IMR-90 (cell line): ENCODE measurements around the gene TMEM41A. TPM values are rescaled to one million over a fixed set of nuclear protein-coding genes. Genes with fewer than 3 reads are reported as not detected.

ENCODE experiments used
- ATAC-seq: fragments of 200-7000 bp; cut with Tn5 transposase; 2 replicates; pipeline ENCODE4 v1.9.1; 2020; ENCODE audit warnings: low read depth, mild to moderate bottlenecking, moderate library complexity
- BruUV-seq: library from RNA; stranded (reverse); fragments of 400-500 nt; replicated peaks from 2 replicates; lab custom pipeline; 2021; lab: Mats Ljungman, UMichigan
- CTCF ChIA-PET: fragments of 300-600 bp; formaldehyde crosslinking; extraction: SDS; loops from one replicate; lab custom pipeline; 2021; ENCODE audit warnings: antibody characterized with exemption; lab: Yijun Ruan, JAX
- POLR2A ChIA-PET: fragments of 300-600 bp; sonication (Branson Sonifier 250); formaldehyde crosslinking; loops from one replicate; lab custom pipeline; 2022; ENCODE audit warnings: antibody characterized with exemption; ENCODE audit not compliant: unreplicated experiment; lab: Charles Lee
- DNase-seq: peaks from one replicate; pipeline ENCODE4 v3.0.0; 2013
- H2AFZ ChIP-seq: replicated peaks from 2 replicates; pipeline ENCODE3; 2013; ENCODE audit warnings: low read length, mild to moderate bottlenecking; ENCODE audit not compliant: poor library complexity
- H2AK5ac ChIP-seq: 2 replicates; pipeline ENCODE4 v1.6.1; 2013; ENCODE audit warnings: low read depth, low read length, inconsistent platforms
- H2AK9ac ChIP-seq: replicated peaks from 2 replicates; pipeline ENCODE3; 2013; ENCODE audit warnings: mild to moderate bottlenecking, low read depth, low read length, moderate library complexity; ENCODE audit not compliant: poor library complexity
- H2BK120ac ChIP-seq: 2 replicates; pipeline ENCODE4 v1.6.1; 2013; ENCODE audit warnings: low read depth, low read length, inconsistent platforms
- H2BK15ac ChIP-seq: 3 replicates; pipeline ENCODE4 v1.6.1; 2013; ENCODE audit warnings: low read depth, low read length, inconsistent platforms
- H2BK20ac ChIP-seq: 2 replicates; pipeline ENCODE4 v1.6.1; 2013; ENCODE audit warnings: low read depth, mild to moderate bottlenecking, inconsistent platforms, low read length, moderate library complexity
- H2BK5ac ChIP-seq: 2 replicates; pipeline ENCODE4 v1.6.1; 2013; ENCODE audit warnings: mild to moderate bottlenecking, low read depth, low read length, inconsistent platforms; ENCODE audit not compliant: poor library complexity, severe bottlenecking
- H3K14ac ChIP-seq: replicated peaks from 2 replicates; pipeline ENCODE4 v1.6.1; 2013; ENCODE audit warnings: low read depth, low read length, inconsistent platforms
- H3K18ac ChIP-seq: 2 replicates; pipeline ENCODE4 v1.6.1; 2013; ENCODE audit warnings: low read depth, low read length, control low read depth
- H3K23ac ChIP-seq: 2 replicates; pipeline ENCODE4 v1.6.1; 2013; ENCODE audit warnings: low read depth, low read length, inconsistent platforms
- H3K27ac ChIP-seq: 2 replicates; pipeline ENCODE4 v1.5.1; 2013; ENCODE audit warnings: mild to moderate bottlenecking, control low read depth, low read length; ENCODE audit not compliant: insufficient read depth
- H3K27me3 ChIP-seq: 2 replicates; pipeline ENCODE4 v1.6.1; 2013; ENCODE audit warnings: low read length; ENCODE audit not compliant: control insufficient read depth, insufficient read depth
- H3K36me3 ChIP-seq: 2 replicates; pipeline ENCODE4 v1.6.1; 2013; ENCODE audit warnings: low read length, mixed read lengths; ENCODE audit not compliant: control insufficient read depth, insufficient read depth
- H3K4ac ChIP-seq: 2 replicates; pipeline ENCODE4 v1.6.1; 2013; ENCODE audit warnings: low read depth, low read length, inconsistent platforms
- H3K4me1 ChIP-seq: 2 replicates; pipeline ENCODE4 v1.6.1; 2013; ENCODE audit warnings: low read length, mixed read lengths; ENCODE audit not compliant: control insufficient read depth, insufficient read depth
- H3K4me2 ChIP-seq: 2 replicates; pipeline ENCODE4 v1.6.1; 2013; ENCODE audit warnings: low read depth, mild to moderate bottlenecking, control low read depth, low read length, moderate library complexity
- H3K4me3 ChIP-seq: 2 replicates; pipeline ENCODE4 v1.5.1; 2013; ENCODE audit warnings: low read depth, mild to moderate bottlenecking, control low read depth, low read length, moderate library complexity; ENCODE audit not compliant: insufficient read depth
- H3K56ac ChIP-seq: 2 replicates; pipeline ENCODE4 v1.6.1; 2013; ENCODE audit warnings: low read length, inconsistent platforms; ENCODE audit not compliant: insufficient read depth; ENCODE audit errors: extremely low read depth
- H3K79me1 ChIP-seq, 2 experiments: 2 replicates each; pipeline ENCODE4 v1.6.1; 2013; ENCODE audit warnings: low read length in 2 of 2, inconsistent platforms in 1 of 2, low read depth in 1 of 2
- H3K9ac ChIP-seq: 2 replicates; pipeline ENCODE4 v1.6.1; 2013; ENCODE audit warnings: low read depth, low read length, control low read depth
- H3K9me1 ChIP-seq: 2 replicates; pipeline ENCODE4 v1.6.1; 2013; ENCODE audit warnings: low read length, inconsistent platforms; ENCODE audit not compliant: insufficient read depth
- H3K9me3 ChIP-seq: 2 replicates; pipeline ENCODE4 v1.6.1; 2013; ENCODE audit warnings: low read length; ENCODE audit not compliant: control insufficient read depth, insufficient read depth
- H4K20me1 ChIP-seq: 2 replicates; pipeline ENCODE4 v1.6.1; 2013; ENCODE audit warnings: low read length, inconsistent platforms; ENCODE audit not compliant: insufficient read depth
- H4K5ac ChIP-seq: 2 replicates; pipeline ENCODE4 v1.6.1; 2013; ENCODE audit warnings: mild to moderate bottlenecking, low read depth, low read length, control low read depth
- H4K8ac ChIP-seq, 2 experiments: 2 replicates each; pipeline ENCODE4 v1.6.1; 2013; ENCODE audit warnings: low read depth in 2 of 2, low read length in 2 of 2, control low read depth in 1 of 2, inconsistent platforms in 1 of 2
- H4K91ac ChIP-seq: 2 replicates; pipeline ENCODE4 v1.6.1; 2013; ENCODE audit warnings: low read depth, low read length, inconsistent platforms; ENCODE audit not compliant: insufficient read depth
- BHLHE40 ChIP-seq: fragments of 150-350 bp; IDR thresholded peaks from 2 replicates; pipeline ENCODE4 v1.6.1; 2016; ENCODE audit warnings: mild to moderate bottlenecking, low read depth, low read length
- CTCF ChIP-seq: conservative IDR thresholded peaks from 2 replicates; pipeline ENCODE4 v1.5.1; 2012; ENCODE audit warnings: mild to moderate bottlenecking, low read depth, low read length, improper control_type of control experiment
- FOS ChIP-seq: fragments of 150-350 bp; IDR thresholded peaks from 2 replicates; pipeline ENCODE4 v1.6.1; 2016; ENCODE audit warnings: low read depth, low read length
- MAFK ChIP-seq: IDR thresholded peaks from 2 replicates; pipeline ENCODE4 v1.6.1; 2012; ENCODE audit warnings: low read depth, low read length, improper control_type of control experiment
- MXI1 ChIP-seq: IDR thresholded peaks from 2 replicates; pipeline ENCODE4 v1.6.1; 2012; ENCODE audit warnings: low read depth, mild to moderate bottlenecking, low read length, moderate library complexity, borderline replicate concordance
- RAD21 ChIP-seq: IDR thresholded peaks from 2 replicates; pipeline ENCODE4 v1.6.1; 2012; ENCODE audit warnings: low read length, improper control_type of control experiment
- RCOR1 ChIP-seq: IDR thresholded peaks from 2 replicates; pipeline ENCODE4 v1.6.1; 2012; ENCODE audit warnings: mild to moderate bottlenecking, low read length, improper control_type of control experiment; ENCODE audit not compliant: insufficient replicate concordance
- SMC3 ChIP-seq: fragments of 150-350 bp; IDR thresholded peaks from 2 replicates; pipeline ENCODE4 v1.6.1; 2016; ENCODE audit warnings: low read depth, mild to moderate bottlenecking, antibody characterized with exemption, low read length, moderate library complexity
- WGBS, 2 experiments: methylation state at CpG; one replicate each; pipeline versions ENCODE4 v1.1.5 to v1.1.7; 2013; ENCODE audit warnings: missing lambda C conversion rate in 2 of 2; ENCODE audit not compliant: insufficient read length in 1 of 2; ENCODE audit errors: extremely low coverage in 2 of 2; 5-methylcytosine and 5-hydroxymethylcytosine counted together
- dilution Hi-C: fragments of 300-500 bp; cut with HindIII; formaldehyde crosslinking; loops from one replicate; pipeline ENCODE4 v1.14.3; 2018; ENCODE audit warnings: low sequenced_read_pairs; ENCODE audit not compliant: unreplicated experiment
- in situ Hi-C: fragments of 300-500 bp; cut with MboI; formaldehyde crosslinking; loops from 3 replicates; pipeline ENCODE4 v1.14.3; 2019; ENCODE audit warnings: low sequenced_read_pairs, inconsistent platforms, mixed read lengths
- intact Hi-C: fragments of 100-400 bp; cut with micrococcal nuclease; formaldehyde crosslinking; loops from 2 replicates; pipeline ENCODE4 v1.10.0; 2022
- polyA plus RNA-seq, 3 experiments: library from polyadenylated mRNA; depleted of rRNA; stranded (reverse); fragments of >200 nt; gene quantifications; 2 replicates each; pipeline ENCODE4 v1.2.3, GENCODE V29; 2012; ENCODE audit warnings: low replicate concordance in 1 of 3
- total RNA-seq: library from RNA; depleted of rRNA; stranded (reverse); fragments of >200 nt; gene quantifications from 2 replicates; pipeline ENCODE4 v1.2.3, GENCODE V29; 2012

Gene TMEM41A
- total and polyA plus RNA-seq, 2 of the 4 experiments (the other 2 are of a cell fraction): 10.6 to 12.5 TPM

- dilution Hi-C loops (no loop called here), in situ Hi-C loops (no loop called here), intact Hi-C loops (no loop called here)
- Histone ChIP-seq H2BK120ac (no peak overlapping the region), H3K79me1 (no peaks in the 10 kb centered on the region), H3K18ac (no peak overlapping the region), H3K4me3 (no peak overlapping the region), H3K14ac (no peak overlapping the region), H2BK20ac (no peak overlapping the region), H3K9ac (no peak overlapping the region), H3K36me3 (no peaks in the 10 kb centered on the region), H4K5ac (no peak overlapping the region), H3K4ac (no peak overlapping the region), H2AK9ac (no peak overlapping the region), H3K4me2 (no peak overlapping the region), H2BK15ac (no peak overlapping the region), H2AK5ac (no peak overlapping the region), H4K20me1 (no peaks in the 10 kb centered on the region), H3K56ac (no peak overlapping the region), H2BK5ac (no peak overlapping the region), H3K27me3 (peaks cover 7% of the 10 kb centered on the region; the same call in 1 of the 2 replicates), H3K9me3 (no peaks in the 10 kb centered on the region), H3K9me1 (no peaks in the 10 kb centered on the region; the same call in 1 of the 2 replicates), H4K8ac (no peak overlapping the region), H3K4me1 (no peaks in the 10 kb centered on the region), H3K27ac (no peak overlapping the region), H3K23ac (no peak overlapping the region), H4K91ac (no peak overlapping the region), H2AFZ (no peak overlapping the region)
- ATAC-seq (no peak), DNase-seq (no peak)
- POLR2A ChIA-PET: no interaction called here
- BruUV-seq: no TSS peak
- TF ChIP-seq SMC3 (no peak), CTCF (no peak), FOS (no peak), RCOR1 (no peak), RAD21 (no peak), MXI1 (no peak), MAFK (no peak), BHLHE40 (no peak)
- CTCF ChIA-PET: interaction anchor here (1.0 kb wide), 1 partner anchor 12 kb away, joined by 3 read pairs; no protein-coding TSS in a partner anchor
- WGBS, 2 experiments: no CpG with 5 or more reads among the region's 2 CpGs
Measured at GRCh38 chr3:185539934-185540333, 41.1 kb upstream of the TMEM41A start.
